MM.1S (cell line): Measurements from ENCODE around the gene ARHGEF12.
"Not testable (repeated sequence)": the region's sequence is repeated elsewhere in the genome, so short reads cannot be mapped to it uniquely, and the experiment has no call there.

Source experiments
- DNase-seq: peaks from one replicate; pipeline ENCODE4 v3.0.0-alpha.2; 2015
- H2AFZ ChIP-seq: fragments of 300-600 bp; sonication (generic); 2 replicates; pipeline ENCODE4 v1.6.0; 2016; ENCODE audit warnings: antibody characterized with exemption, low read length
- H3F3A ChIP-seq: fragments of 300-600 bp; sonication (generic); 2 replicates; pipeline ENCODE4 v1.6.1; 2016; ENCODE audit warnings: mild to moderate bottlenecking, antibody characterized with exemption, low read length, moderate library complexity, mixed read lengths; ENCODE audit not compliant: insufficient read depth
- H3K27ac ChIP-seq: fragments of 300-600 bp; sonication (generic); 2 replicates; pipeline ENCODE4 v1.5.1; 2016; ENCODE audit warnings: mild to moderate bottlenecking, low read length
- H3K27me3 ChIP-seq: fragments of 300-600 bp; sonication (generic); replicated peaks from 2 replicates; pipeline ENCODE4 v1.6.0; 2016; ENCODE audit warnings: low read length; ENCODE audit not compliant: insufficient read depth
- H3K36me3 ChIP-seq: fragments of 300-600 bp; sonication (generic); replicated peaks from 2 replicates; pipeline ENCODE4 v1.6.1; 2016; ENCODE audit warnings: mild to moderate bottlenecking, low read length, mixed read lengths; ENCODE audit not compliant: insufficient read depth
- H3K4me1 ChIP-seq: fragments of 300-600 bp; sonication (generic); 2 replicates; pipeline ENCODE4 v1.6.1; 2016; ENCODE audit warnings: low read length, mixed read lengths
- H3K4me2 ChIP-seq: fragments of 300-600 bp; sonication (generic); 2 replicates; pipeline ENCODE4 v1.6.0; 2016; ENCODE audit warnings: low read depth, low read length
- H3K4me3 ChIP-seq: fragments of 300-600 bp; sonication (generic); 2 replicates; pipeline ENCODE4 v1.5.1; 2016; ENCODE audit warnings: low read length, mixed read lengths
- H3K79me2 ChIP-seq: fragments of 300-600 bp; sonication (generic); 2 replicates; pipeline ENCODE4 v1.6.1; 2016; ENCODE audit warnings: mixed run types, low read length, mixed read lengths
- H3K9ac ChIP-seq: fragments of 300-600 bp; sonication (generic); 2 replicates; pipeline ENCODE4 v1.6.1; 2016; ENCODE audit warnings: low read length, mixed read lengths
- H3K9me2 ChIP-seq: fragments of 300-600 bp; sonication (generic); replicated peaks from 2 replicates; pipeline ENCODE4 v1.6.1; 2016; ENCODE audit warnings: mild to moderate bottlenecking, low read length, mixed read lengths; ENCODE audit not compliant: insufficient read depth
- H3K9me3 ChIP-seq: fragments of 300-600 bp; sonication (generic); replicated peaks from 2 replicates; pipeline ENCODE4 v1.6.1; 2016; ENCODE audit warnings: mild to moderate bottlenecking, low read length, mixed read lengths; ENCODE audit not compliant: insufficient read depth
- H4K20me1 ChIP-seq: fragments of 300-600 bp; sonication (generic); 2 replicates; pipeline ENCODE4 v1.6.1; 2016; ENCODE audit warnings: mild to moderate bottlenecking, low read length, moderate library complexity, mixed read lengths; ENCODE audit not compliant: insufficient read depth
- EZH2 ChIP-seq: fragments of 300-600 bp; sonication (generic); optimal IDR thresholded peaks from 2 replicates; pipeline ENCODE3; 2017; ENCODE audit warnings: low read depth, mild to moderate bottlenecking, antibody characterized with exemption, low read length, mixed read lengths
- EZH2phosphoT487 ChIP-seq: fragments of 300-600 bp; sonication (generic); IDR thresholded peaks from 2 replicates; pipeline ENCODE4 v1.6.1; 2018; ENCODE audit warnings: antibody characterized with exemption, low read length
- TF ChIP-seq, protein P1 (sequence below): fragments of 300-600 bp; sonication (generic); IDR thresholded peaks from 2 replicates; pipeline ENCODE4 v1.5.1; 2016; ENCODE audit warnings: antibody characterized with exemption, low read length, mixed read lengths

Gene ARHGEF12

DNA sequence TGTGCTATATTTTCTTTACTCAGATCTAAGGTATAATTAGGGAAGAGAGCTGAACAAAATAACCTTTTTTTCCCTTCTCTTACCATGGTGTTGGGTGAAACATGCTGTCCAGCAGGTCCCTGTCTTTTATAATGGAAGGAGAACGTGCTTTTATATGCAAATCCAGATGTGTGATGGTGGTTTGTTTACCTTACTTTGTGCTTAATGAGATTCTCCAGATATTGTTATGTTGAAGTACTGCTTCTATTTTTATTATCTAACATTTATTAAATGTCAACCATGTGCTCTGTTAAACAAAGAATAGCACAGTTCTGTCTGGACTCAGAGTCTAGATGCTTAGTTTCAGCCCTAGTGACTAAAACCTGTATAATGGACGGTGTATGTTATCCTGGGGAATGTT, 165.2 kb downstream of the ARHGEF12 start:
- no peaks in the 10 kb centered on the region for H3K36me3 ChIP-seq
- no peaks in the 10 kb centered on the region for H3K9me2 ChIP-seq
- H3K79me2 ChIP-seq, result no peaks in the 10 kb centered on the region
- no peak overlapping the region for H3K4me3 ChIP-seq
- peak overlapping the region; percentile 22 for H3K4me2 ChIP-seq
- peaks cover 70% of the 10 kb centered on the region for H3K4me1 ChIP-seq
- H3K27ac ChIP-seq, result peak overlapping the region; percentile 94
- TF ChIP-seq EZH2phosphoT487, result no peak
- TF ChIP-seq EZH2, result no peak
- TF ChIP-seq, protein P1, sequence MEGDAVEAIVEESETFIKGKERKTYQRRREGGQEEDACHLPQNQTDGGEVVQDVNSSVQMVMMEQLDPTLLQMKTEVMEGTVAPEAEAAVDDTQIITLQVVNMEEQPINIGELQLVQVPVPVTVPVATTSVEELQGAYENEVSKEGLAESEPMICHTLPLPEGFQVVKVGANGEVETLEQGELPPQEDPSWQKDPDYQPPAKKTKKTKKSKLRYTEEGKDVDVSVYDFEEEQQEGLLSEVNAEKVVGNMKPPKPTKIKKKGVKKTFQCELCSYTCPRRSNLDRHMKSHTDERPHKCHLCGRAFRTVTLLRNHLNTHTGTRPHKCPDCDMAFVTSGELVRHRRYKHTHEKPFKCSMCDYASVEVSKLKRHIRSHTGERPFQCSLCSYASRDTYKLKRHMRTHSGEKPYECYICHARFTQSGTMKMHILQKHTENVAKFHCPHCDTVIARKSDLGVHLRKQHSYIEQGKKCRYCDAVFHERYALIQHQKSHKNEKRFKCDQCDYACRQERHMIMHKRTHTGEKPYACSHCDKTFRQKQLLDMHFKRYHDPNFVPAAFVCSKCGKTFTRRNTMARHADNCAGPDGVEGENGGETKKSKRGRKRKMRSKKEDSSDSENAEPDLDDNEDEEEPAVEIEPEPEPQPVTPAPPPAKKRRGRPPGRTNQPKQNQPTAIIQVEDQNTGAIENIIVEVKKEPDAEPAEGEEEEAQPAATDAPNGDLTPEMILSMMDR, result no peak
- no peak for DNase-seq
- H3K9ac ChIP-seq, result peak overlapping the region; percentile 51; the same call in 1 of the 2 replicates
- H3K9me3 ChIP-seq, result no peaks in the 10 kb centered on the region
- no peaks in the 10 kb centered on the region for H3K27me3 ChIP-seq
- no peak overlapping the region for H2AFZ ChIP-seq
- H4K20me1 ChIP-seq, result no peaks in the 10 kb centered on the region
- H3F3A ChIP-seq, result peaks cover 46% of the 10 kb centered on the region

DNA sequence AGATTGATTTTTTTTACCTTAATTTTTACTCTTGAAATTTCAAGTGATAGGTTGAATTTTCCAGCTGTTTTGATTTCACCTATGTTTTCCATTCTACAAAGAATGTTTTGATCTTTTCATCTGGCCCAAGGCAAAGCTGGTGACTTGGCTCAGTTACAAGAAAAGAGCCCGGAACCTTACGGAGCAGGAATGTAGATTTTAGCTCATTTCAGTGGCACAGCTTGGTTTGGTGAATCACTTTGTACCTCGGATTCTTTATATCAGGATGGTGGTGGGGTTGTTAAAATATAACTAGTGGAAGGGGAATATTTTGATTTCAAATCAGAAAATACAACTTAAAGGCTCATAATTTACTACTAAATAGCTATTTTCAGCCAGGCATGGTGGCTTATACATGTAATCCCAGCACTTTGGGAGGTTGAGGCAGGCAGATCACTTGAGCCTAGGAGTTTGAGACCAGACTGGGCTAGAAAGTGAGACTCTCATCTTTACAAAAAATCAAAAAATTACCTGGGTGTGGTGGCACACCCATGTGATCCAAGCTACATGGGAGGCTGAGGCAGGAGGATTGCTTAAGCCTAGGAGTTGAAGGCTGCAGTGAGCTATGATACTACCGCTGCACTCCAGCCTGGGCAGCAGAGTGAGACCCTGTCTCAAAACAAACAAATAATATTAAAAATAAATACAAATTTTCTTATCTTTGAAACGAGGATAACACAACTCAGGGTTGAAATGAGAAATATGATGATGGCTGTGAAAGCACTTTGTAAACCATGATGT, 166.0 kb downstream of the ARHGEF12 start:
- no peak for DNase-seq

DNA sequence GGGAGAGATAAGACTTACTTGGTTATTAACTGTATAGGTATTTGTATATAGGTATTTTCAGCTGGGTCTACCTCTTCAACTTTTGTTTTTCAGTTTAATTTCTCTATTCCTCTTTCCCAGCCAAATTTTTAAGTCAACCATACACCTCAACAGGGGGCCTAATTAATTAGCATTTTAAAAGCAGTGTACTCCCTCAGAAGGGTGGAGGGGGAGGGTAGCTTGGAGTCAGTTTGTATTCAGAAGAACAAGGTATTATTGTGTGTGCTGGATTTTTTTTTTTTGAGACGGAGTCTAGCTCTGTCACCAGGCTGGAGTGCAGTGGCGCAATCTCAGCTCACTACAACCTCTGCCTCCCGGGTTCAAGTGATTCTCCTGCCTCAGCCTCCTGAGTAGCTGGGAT, 167.3 kb downstream of the ARHGEF12 start:
- H3K27me3 ChIP-seq, H3K4me3 ChIP-seq, H3K9me3 ChIP-seq, H3K36me3 ChIP-seq, H3K27ac ChIP-seq, H3K9ac ChIP-seq, H4K20me1 ChIP-seq, H3K4me2 ChIP-seq, H2AFZ ChIP-seq, DNase-seq, H3K9me2 ChIP-seq, H3K79me2 ChIP-seq: not testable (repeated sequence)
- peaks cover 68% of the 10 kb centered on the region for H3K4me1 ChIP-seq
- peaks cover 41% of the 10 kb centered on the region for H3F3A ChIP-seq

More for the DNA sequence above, 166.0 kb downstream of the ARHGEF12 start:
- Histone ChIP-seq H3F3A (peaks cover 52% of the 10 kb centered on the region), H3K36me3 (no peaks in the 10 kb centered on the region), H3K9me3 (no peaks in the 10 kb centered on the region), H3K4me3 (no peak overlapping the region), H4K20me1 (no peaks in the 10 kb centered on the region), H3K9me2 (no peaks in the 10 kb centered on the region), H3K79me2 (no peaks in the 10 kb centered on the region), H3K4me1 (peaks cover 77% of the 10 kb centered on the region), H3K27ac (peak overlapping the region; percentile 94), H3K9ac (no peak overlapping the region), H2AFZ (no peak overlapping the region), H3K4me2 (no peak overlapping the region), H3K27me3 (no peaks in the 10 kb centered on the region)
- TF ChIP-seq, protein P1, result no peak
- TF ChIP-seq EZH2phosphoT487, result no peak
- TF ChIP-seq EZH2, result no peak

DNA sequence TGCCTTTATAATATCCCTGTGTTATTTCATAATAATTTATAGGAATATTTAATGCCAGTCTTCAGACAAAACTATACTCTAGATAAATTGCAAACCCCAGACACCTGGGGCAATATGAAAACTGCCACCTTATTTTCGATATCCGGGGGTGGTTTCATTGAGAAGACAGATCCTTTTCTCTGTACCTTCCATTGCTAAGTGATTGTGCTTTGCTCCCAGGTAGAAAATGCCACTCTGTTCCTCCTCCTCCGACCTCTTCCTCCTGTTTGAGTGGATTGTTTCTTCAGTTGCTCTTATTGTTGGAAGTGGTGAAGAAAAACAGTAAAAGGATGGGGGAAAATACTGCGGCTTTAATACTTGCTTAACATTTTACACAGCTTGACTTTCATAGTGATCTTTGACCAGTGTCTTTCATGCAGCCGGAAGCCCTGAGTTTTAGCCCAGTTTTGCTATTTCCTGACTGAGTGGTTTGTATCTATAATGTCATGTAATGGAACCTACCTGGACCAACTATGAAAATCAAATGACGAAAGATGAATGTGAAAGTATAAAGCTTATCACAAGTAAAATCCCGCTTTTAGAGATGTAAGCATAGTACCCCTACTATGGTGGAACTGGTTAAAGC, 169.7 kb downstream of the ARHGEF12 start:
- Histone ChIP-seq H3K27ac (peak overlapping the region; percentile 94), H3K9me3 (no peaks in the 10 kb centered on the region), H3K27me3 (no peaks in the 10 kb centered on the region), H2AFZ (peak overlapping the region; percentile 22), H3K79me2 (no peaks in the 10 kb centered on the region), H3K4me1 (peaks cover 55% of the 10 kb centered on the region), H3K9me2 (no peaks in the 10 kb centered on the region), H3K9ac (peak overlapping the region; percentile 55), H3K36me3 (no peaks in the 10 kb centered on the region), H3F3A (peaks cover 26% of the 10 kb centered on the region), H3K4me2 (peak overlapping the region; percentile 76), H3K4me3 (peak overlapping the region; percentile 19), H4K20me1 (no peaks in the 10 kb centered on the region)
- TF ChIP-seq EZH2 (no peak), EZH2phosphoT487 (no peak)
- DNase-seq, result peak; percentile 80
